Progenitor cell of endocrine pancreas (in vitro differentiated cells): ENCODE results near the gene THBS3. TPM values are rescaled to one million over a fixed set of nuclear protein-coding genes. Genes with fewer than 3 reads are reported as not detected.

Source experiments
- DNase-seq: peaks from one replicate; pipeline ENCODE4 v3.0.0; 2021; ENCODE audit warnings: low spot score; ENCODE audit not compliant: unreplicated experiment
- H3K27ac Mint-ChIP-seq: 2 replicates; pipeline ENCODE4 v1.8.0; 2021; ENCODE audit warnings: mild to moderate bottlenecking, moderate library complexity, mixed read lengths
- H3K27me3 Mint-ChIP-seq: 2 replicates; pipeline ENCODE4 v1.8.0; 2021; ENCODE audit warnings: mixed read lengths
- H3K36me3 Mint-ChIP-seq: 2 replicates; pipeline ENCODE4 v1.8.0; 2022; ENCODE audit warnings: mixed read lengths; ENCODE audit not compliant: insufficient read depth
- H3K4me1 Mint-ChIP-seq: 2 replicates; pipeline ENCODE4 v1.8.0; 2021; ENCODE audit warnings: low read depth, mixed read lengths
- H3K4me3 Mint-ChIP-seq: 2 replicates; pipeline ENCODE4 v1.8.0; 2021; ENCODE audit warnings: low read depth, mild to moderate bottlenecking, moderate library complexity, mixed read lengths
- H3K9me3 Mint-ChIP-seq: 2 replicates; pipeline ENCODE4 v1.8.0; 2021; ENCODE audit warnings: low read depth, mixed read lengths
- CTCF ChIP-seq: fragments of 200-600 bp; sonication (generic); IDR thresholded peaks from one replicate; pipeline ENCODE4 v1.5.0; 2021; ENCODE audit warnings: antibody characterized with exemption, mild to moderate bottlenecking; ENCODE audit not compliant: unreplicated experiment
- total RNA-seq: library from RNA; stranded (reverse); gene quantifications from 2 replicates; pipeline ENCODE4 v1.2.1, GENCODE V29; 2021

The THBS3 gene
- total RNA-seq, 1 donor from 2014 or later = 46.0 TPM

- H3K36me3 Mint-ChIP-seq = peaks cover 11% of the 10 kb centered on the region
- peaks cover 21% of the 10 kb centered on the region for H3K4me1 Mint-ChIP-seq
- peak overlapping the region; percentile 53 for H3K27ac Mint-ChIP-seq
- no peaks in the 10 kb centered on the region for H3K9me3 Mint-ChIP-seq
- no peak for DNase-seq
- no peaks in the 10 kb centered on the region for H3K27me3 Mint-ChIP-seq
- peak overlapping the region; percentile 81 for H3K4me3 Mint-ChIP-seq
- no peak for TF ChIP-seq CTCF
Measured at GRCh38 chr1:155254228-155254713, 46.6 kb upstream of the THBS3 start.

DNA sequence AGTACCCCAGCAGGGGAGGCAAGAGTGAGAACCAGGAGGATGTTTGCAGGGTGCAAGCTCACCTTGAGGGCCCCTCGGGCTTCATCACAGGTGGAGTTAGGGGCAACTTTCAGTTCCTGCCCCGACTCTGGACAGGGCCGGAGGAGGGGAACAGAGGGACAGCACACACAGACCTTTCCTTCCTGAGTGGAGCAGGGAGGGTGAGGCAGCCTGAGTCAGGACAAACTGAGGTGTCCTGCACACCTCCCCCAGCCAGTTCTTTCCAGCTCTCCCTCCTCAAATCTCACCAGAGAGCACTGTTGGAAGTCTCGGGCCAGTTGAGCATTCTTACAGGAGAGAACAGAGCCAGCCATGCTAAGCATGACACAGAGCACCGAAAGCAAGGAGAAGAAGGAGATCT, 46.1 kb upstream of the THBS3 start:
- H3K4me1 Mint-ChIP-seq = peaks cover 21% of the 10 kb centered on the region

DNA sequence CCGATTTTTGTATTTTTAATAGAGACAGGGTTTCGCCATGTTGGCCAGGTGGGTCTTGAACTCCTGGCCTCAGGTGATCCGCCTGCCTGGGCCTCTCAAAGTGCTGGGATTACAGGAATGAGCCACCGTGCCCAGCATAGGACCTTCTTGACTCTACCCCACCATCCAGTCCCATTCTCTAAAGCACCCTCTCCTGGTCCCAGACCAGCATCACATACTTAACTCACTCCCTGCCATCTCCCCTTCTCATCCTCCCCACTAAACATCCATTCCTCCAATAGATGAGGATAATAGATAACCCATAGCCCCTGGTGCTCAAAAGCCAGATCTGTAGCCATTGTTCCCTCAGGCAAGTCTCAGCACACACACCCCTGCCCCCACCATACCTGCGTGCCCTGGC, 45.5 kb upstream of the THBS3 start:
- DNase-seq = no peak
- Mint-ChIP-seq H3K27me3 (no peaks in the 10 kb centered on the region), H3K9me3 (no peaks in the 10 kb centered on the region), H3K4me3 (peak overlapping the region; percentile 81), H3K4me1 (peaks cover 21% of the 10 kb centered on the region), H3K27ac (peak overlapping the region; percentile 67), H3K36me3 (peaks cover 8% of the 10 kb centered on the region)
- TF ChIP-seq CTCF = no peak

More for the DNA sequence above, 46.1 kb upstream of the THBS3 start:
- no peak for DNase-seq
- H3K27me3 Mint-ChIP-seq = no peaks in the 10 kb centered on the region
- peaks cover 11% of the 10 kb centered on the region for H3K36me3 Mint-ChIP-seq
- no peaks in the 10 kb centered on the region for H3K9me3 Mint-ChIP-seq
- H3K27ac Mint-ChIP-seq = peak overlapping the region; percentile 67
- H3K4me3 Mint-ChIP-seq = peak overlapping the region; percentile 81
- no peak for TF ChIP-seq CTCF

DNA sequence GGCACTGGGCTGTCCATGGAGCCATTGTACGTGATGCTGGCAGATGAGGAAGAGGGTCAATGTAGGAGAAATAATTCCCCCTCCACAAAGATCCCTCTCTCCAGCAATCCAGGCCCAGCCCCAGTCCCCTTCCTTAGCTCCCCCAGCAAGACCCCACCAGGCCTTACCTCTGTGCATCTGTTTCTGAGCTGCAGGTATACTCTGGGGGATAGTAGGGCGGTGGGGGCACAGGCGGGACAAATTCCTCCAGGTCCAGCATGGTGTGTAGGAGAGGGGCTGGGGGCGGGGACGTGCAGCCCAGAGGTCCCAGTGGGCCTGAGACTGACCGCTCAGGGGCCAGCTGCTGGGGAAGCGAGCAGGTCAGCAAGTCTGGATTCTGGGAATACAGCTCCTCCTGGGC, 43.9 kb upstream of the THBS3 start:
- Mint-ChIP-seq H3K27me3 (no peaks in the 10 kb centered on the region), H3K36me3 (peaks cover 7% of the 10 kb centered on the region), H3K4me1 (peaks cover 21% of the 10 kb centered on the region), H3K9me3 (no peaks in the 10 kb centered on the region), H3K27ac (no peak overlapping the region), H3K4me3 (no peak overlapping the region)
- DNase-seq = no peak
- no peak for TF ChIP-seq CTCF

DNA sequence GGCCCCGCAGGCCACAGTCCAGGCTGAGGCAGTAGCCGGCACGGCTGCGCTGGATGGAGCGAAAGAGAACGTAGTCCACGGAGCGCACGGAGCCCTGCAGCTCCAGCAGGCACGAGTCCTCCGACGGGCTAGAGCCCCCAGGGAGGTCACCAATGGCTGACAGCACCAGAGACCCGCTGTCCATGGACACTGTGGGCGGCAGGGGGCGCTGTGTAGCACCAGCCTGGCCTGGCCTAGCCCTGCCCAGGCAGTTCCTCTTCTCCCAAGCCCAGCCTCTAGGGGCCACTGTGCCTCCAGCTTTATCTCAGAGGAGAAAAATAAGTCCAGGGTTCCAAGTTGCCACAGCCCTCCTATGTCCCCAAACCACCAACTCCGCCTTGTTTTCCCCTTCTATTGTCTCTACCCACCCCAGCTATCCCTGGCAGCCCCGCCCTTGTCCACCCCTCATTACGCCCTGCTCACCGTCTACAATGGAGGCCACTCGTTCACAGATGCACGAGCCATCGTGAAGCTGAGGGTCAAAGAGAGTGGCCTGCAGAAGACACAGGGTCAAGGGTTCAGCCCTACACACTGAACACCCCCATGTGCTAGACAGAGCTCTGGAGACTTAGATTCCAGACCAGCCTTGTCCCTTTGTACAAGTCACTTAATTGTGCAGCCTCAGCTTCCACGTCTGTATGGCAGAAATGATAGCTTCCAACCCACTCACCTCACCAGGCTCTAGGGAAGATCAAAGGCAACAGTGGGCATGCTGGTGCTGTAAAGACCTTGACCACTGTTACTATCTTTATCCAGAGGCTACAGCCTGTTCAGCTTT, 43.1 kb upstream of the THBS3 start:
- no peak overlapping the region for H3K4me3 Mint-ChIP-seq
- peaks cover 20% of the 10 kb centered on the region for H3K4me1 Mint-ChIP-seq
- peaks cover 9% of the 10 kb centered on the region for H3K36me3 Mint-ChIP-seq
- H3K9me3 Mint-ChIP-seq = no peaks in the 10 kb centered on the region
- H3K27me3 Mint-ChIP-seq = no peaks in the 10 kb centered on the region
- peak; percentile 97 for DNase-seq
- H3K27ac Mint-ChIP-seq = peak overlapping the region; percentile 85
- TF ChIP-seq CTCF = peak; percentile 99
